Nephron progenitor cell (in vitro differentiated cells): ENCODE measurements around the gene MYO1E.

Experiments used
- DNase-seq: peaks from one replicate; pipeline ENCODE4 v3.0.0; 2021
- H3K27ac Mint-ChIP-seq: 2 replicates; pipeline ENCODE4 v1.8.0; 2021; ENCODE audit warnings: mild to moderate bottlenecking, moderate library complexity, mixed read lengths
- H3K27me3 Mint-ChIP-seq: 2 replicates; pipeline ENCODE4 v1.8.0; 2021; ENCODE audit warnings: mild to moderate bottlenecking, low read depth, mixed read lengths; ENCODE audit not compliant: poor library complexity
- H3K36me3 Mint-ChIP-seq: 2 replicates; pipeline ENCODE4 v1.8.0; 2021; ENCODE audit warnings: low read depth, mixed read lengths
- H3K4me1 Mint-ChIP-seq: 2 replicates; pipeline ENCODE4 v1.8.0; 2021; ENCODE audit warnings: mixed read lengths
- H3K4me3 Mint-ChIP-seq: 2 replicates; pipeline ENCODE4 v1.8.0; 2021; ENCODE audit warnings: mild to moderate bottlenecking, moderate library complexity, mixed read lengths
- H3K9me3 Mint-ChIP-seq: 2 replicates; pipeline ENCODE4 v1.8.0; 2021; ENCODE audit warnings: mild to moderate bottlenecking, moderate library complexity, mixed read lengths
- TF ChIP-seq, protein P1 (sequence below): fragments of 200-600 bp; sonication (generic); IDR thresholded peaks from 2 replicates; pipeline ENCODE4 v1.5.0; 2021; ENCODE audit warnings: antibody characterized with exemption

The MYO1E gene

DNA sequence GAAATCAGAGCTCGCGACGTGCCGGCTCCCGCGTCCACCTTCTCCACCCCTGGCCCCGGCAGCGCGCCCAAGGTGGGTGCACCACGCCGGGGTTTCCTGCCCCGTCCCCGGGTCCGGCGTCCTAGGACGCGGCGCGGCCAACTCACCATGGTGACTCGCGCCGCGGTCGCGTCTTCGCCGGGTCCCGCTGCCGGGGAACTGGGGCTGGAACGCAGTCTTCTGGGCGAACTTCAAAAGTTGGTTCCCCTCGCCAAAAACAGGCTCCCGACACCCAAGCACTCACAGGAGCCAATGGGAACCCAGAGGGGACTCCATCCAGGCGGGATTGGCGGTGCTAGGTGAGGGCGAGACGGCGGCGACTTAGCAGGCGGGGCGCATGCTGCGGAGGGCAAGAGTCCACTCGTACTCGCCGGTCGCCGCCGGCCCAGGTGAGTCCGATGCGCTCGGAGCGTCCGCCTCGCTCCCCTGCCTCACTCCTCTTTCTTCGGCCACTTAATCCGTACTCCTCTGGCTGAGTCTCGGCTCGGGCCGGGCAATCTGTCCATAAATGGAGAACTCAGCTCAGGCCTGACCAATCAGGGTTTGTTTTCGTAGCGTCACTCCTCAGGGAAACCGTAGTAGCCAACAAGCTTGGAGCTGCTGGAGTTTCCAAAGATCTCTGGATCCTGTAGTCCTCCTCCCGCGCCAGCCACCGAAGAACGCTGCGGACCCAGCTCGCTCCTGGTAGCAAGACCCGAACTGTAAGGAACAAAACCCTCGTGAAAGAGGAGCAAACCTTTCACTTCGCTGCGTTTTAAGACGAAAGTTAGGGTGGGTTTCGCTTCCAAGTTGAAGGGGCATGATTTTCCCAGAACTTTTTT is at the start of gene MYO1E:
Gene MYO1E (minus strand): TSS at position 520 of the 860 bp plus-strand sequence. CDS start 371 bp downstream, at position 149.
- H3K9me3 Mint-ChIP-seq, result no peaks in the 10 kb centered on the region
- H3K4me3 Mint-ChIP-seq, result peak within 1 kb of the TSS; percentile 95
- H3K27me3 Mint-ChIP-seq, result peaks cover 41% of the 10 kb centered on the region
- no peaks in the 10 kb centered on the region for H3K36me3 Mint-ChIP-seq
- peak; percentile 80 for DNase-seq
- TF ChIP-seq, protein P1, sequence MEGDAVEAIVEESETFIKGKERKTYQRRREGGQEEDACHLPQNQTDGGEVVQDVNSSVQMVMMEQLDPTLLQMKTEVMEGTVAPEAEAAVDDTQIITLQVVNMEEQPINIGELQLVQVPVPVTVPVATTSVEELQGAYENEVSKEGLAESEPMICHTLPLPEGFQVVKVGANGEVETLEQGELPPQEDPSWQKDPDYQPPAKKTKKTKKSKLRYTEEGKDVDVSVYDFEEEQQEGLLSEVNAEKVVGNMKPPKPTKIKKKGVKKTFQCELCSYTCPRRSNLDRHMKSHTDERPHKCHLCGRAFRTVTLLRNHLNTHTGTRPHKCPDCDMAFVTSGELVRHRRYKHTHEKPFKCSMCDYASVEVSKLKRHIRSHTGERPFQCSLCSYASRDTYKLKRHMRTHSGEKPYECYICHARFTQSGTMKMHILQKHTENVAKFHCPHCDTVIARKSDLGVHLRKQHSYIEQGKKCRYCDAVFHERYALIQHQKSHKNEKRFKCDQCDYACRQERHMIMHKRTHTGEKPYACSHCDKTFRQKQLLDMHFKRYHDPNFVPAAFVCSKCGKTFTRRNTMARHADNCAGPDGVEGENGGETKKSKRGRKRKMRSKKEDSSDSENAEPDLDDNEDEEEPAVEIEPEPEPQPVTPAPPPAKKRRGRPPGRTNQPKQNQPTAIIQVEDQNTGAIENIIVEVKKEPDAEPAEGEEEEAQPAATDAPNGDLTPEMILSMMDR, result no peak
- H3K4me1 Mint-ChIP-seq, result peaks cover 21% of the 10 kb centered on the region
- peak within 1 kb of the TSS; percentile 96 for H3K27ac Mint-ChIP-seq

DNA sequence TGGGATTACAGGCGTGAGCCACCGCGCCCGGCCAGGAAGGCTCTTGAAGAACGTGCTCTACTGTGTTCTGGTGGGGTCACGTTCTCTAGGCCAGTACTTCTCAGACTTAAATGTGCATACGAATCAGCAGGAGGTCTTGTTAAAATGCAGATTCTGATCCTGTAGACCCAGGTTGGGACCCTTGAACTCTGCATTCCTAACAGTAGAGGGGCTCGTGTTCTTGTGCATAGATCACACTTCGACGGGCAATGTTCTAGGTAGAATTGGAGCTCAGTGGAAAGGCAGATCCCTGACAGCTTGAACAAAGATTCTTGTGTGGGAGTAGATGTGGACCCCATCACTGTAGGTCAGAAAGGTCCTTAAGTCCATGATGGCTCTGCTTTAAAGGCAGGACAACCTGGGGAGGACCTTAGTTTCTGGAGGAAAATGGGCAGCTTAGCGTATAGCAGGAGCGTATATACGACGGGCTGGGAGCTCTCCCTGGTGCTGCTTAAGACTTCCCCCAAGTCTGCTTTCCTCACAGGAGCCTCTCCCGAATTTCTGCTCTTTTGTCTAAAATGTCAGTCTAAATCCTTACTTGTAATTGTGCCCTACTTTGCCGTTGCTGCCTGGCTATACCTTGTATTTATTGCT is 48.4 kb upstream of the MYO1E start:
- Mint-ChIP-seq H3K9me3 (no peaks in the 10 kb centered on the region), H3K4me1 (no peaks in the 10 kb centered on the region), H3K27ac (no peak overlapping the region), H3K27me3 (peaks cover 48% of the 10 kb centered on the region), H3K4me3 (no peak overlapping the region), H3K36me3 (no peaks in the 10 kb centered on the region)
- TF ChIP-seq, protein P1, result no peak
- DNase-seq, result peak; percentile 35

DNA sequence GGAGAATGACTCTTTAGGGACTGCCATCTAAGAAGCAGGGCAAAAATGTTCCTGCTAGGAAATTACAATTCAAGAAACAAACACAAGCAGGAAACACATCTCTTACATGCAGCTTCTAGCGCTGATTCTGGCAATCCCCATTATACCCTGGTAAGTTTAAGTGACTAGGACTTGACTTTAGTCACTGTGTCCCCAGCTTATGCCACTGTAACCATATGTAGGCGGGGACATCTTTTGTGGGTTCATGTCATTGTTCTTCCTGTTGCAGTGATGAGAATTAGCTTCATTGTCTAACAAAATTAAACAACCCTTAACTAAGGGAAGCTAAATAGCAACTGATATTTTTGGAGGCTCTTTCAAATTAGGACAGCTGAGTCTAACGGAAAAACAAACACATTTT is 47.4 kb upstream of the MYO1E start:
- no peak for DNase-seq
- no peak overlapping the region for H3K4me3 Mint-ChIP-seq
- H3K36me3 Mint-ChIP-seq, result no peaks in the 10 kb centered on the region
- no peak overlapping the region for H3K27ac Mint-ChIP-seq
- H3K27me3 Mint-ChIP-seq, result peaks cover 45% of the 10 kb centered on the region
- TF ChIP-seq, protein P1, result no peak
- no peaks in the 10 kb centered on the region for H3K4me1 Mint-ChIP-seq
- H3K9me3 Mint-ChIP-seq, result no peaks in the 10 kb centered on the region

DNA sequence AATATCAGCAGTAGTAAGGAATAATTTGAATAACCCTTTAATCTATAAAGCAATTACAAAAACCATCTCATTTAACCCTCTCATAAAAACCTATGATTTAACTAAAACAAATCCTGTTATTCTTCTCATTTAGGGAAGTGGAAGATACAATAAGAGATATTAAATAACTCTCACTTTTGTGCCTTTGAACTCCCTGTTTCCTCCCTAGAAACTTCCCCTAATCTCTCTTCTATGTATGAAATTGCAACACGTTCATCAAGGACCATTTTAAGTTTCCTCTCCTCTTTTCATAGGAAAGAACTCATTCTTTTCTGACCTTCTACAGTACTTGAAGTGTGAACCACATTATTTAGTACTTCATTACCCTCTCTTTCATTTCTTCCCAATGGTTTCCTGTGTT is 46.5 kb upstream of the MYO1E start:
- DNase-seq, result no peak
- TF ChIP-seq, protein P1, result no peak
- Mint-ChIP-seq H3K4me3 (no peak overlapping the region), H3K4me1 (no peaks in the 10 kb centered on the region), H3K9me3 (no peaks in the 10 kb centered on the region), H3K36me3 (no peaks in the 10 kb centered on the region), H3K27ac (no peak overlapping the region), H3K27me3 (peaks cover 48% of the 10 kb centered on the region)

DNA sequence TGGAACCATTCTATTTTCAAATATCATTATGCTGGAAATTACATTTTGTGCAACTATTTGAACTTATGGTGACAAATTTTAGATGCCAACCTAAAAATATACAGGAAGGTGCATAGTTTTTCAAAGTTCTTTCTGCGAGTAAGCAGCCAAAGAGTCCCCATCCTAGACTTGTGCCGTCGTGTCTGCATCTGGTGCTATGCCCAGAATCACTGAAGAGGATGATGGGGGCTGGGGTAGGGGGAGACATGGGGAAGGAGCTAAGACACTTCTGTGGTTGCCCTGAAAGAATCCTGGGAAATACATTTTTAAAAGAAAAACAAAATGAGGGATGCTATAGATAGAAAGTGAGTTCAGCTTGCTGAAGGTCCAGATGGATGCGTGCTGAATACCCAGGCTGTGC is 44.1 kb upstream of the MYO1E start:
- TF ChIP-seq, protein P1, result no peak
- Mint-ChIP-seq H3K27ac (no peak overlapping the region), H3K36me3 (no peaks in the 10 kb centered on the region), H3K4me3 (no peak overlapping the region), H3K4me1 (peaks cover 15% of the 10 kb centered on the region), H3K9me3 (no peaks in the 10 kb centered on the region), H3K27me3 (peaks cover 39% of the 10 kb centered on the region)
- no peak for DNase-seq
